SW480 (cell line): ENCODE results near the gene GRID2.
"Not testable (repeated sequence)": the region's sequence is repeated elsewhere in the genome, so short reads cannot be mapped to it uniquely, and the experiment has no call there.

ENCODE experiments used
- DNase-seq: peaks from one replicate; pipeline ENCODE4 v3.0.0-alpha.2; 2016; ENCODE audit warnings: low spot score

Gene GRID2

DNA sequence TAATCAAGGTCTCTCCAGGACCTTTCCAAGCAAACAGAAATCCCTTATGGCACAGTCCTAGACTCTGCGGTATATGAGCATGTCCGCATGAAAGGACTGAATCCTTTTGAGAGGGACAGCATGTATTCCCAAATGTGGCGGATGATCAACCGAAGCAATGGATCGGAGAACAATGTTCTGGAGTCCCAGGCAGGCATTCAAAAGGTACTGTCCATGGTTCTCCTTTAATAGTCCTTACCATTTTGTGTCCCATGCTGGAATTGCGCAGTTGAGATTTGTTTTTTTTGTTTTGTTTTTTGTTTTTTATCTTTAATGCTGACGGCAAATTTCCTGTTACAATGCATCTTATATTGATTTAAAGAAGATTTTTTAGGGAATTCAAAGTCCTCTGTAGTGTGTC lies 1211.4 kb downstream of the GRID2 start:
- DNase-seq: no peak

GRCh38 chr4:93529692-93530372 lies 1226.1 kb downstream of the GRID2 start:
- DNase-seq: no peak

DNA sequence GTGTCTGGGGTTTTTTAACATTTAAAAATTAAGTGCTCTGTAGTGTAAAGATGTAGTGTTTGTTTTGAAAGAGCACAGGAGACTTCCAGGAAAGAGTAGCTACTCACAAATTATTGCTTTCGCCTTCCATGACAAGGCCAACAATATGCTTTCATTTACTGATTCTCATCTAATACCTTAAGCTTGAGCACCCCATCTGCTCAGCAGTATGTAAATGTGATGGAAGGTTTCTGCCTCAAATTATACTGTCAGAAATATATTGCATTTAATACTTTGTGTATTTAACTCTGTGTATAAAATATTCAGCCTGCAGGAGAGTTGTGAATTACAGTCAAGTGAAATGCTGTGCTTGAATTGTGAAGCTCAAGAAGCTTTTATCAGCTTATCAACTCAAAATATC lies 1228.5 kb downstream of the GRID2 start:
- no peak for DNase-seq

DNA sequence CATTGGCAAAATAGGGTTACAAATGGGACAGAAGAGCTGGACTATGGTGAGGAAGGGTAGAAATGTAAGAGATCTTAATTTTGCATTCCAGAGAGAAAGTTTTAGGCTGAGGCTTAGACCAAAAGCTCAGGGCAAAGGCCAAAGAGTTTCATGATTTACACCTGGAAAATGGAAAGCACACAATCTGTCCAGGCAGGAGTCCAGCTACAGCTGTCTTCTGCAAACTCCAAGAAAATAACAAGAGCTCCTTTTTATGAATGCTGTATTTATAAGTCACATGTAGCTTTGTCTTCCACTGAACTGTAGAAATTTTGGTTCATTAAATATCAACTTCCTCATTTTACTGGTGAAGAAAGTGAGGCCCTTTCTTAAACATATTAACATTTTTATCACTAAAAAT lies 1236.8 kb downstream of the GRID2 start:
- no peak for DNase-seq

DNA sequence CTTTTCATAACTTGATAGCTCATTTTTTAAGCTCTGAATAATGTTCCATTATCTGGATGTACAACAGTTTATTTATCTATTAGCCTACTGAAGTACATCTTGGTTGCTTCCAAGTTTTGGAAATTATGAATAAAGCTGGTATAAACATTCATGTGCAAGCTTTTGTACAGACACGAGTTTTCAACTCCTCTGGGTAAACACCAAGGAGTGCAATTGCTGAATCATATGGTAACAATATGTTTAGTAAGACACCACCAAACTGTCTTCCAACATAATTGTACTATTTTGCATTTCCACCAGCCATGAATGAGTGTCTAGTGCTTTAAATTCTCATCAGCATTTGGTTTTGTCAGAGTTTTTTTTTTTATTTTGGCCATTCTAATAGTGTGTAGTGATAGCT lies 1258.1 kb downstream of the GRID2 start:
- DNase-seq: no peak

DNA sequence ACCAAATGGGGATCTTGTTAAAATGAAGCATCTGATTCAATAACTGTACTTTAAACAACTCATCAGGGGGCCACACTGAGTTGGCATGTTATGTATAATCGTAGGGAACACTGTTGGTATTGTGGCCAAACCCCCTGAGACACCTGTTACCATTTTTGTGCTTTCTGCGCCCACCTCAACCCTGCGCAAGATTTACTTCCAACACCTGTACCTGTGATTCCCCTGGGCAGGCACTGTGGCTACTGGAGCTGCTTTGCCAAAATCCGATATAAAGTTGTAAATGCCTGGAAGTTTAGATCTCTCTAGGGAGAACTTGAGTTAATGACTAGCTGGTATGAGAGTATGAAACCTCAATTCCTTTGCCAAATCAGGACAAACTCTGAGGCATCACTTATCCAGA lies 1265.0 kb downstream of the GRID2 start:
- DNase-seq: no peak

DNA sequence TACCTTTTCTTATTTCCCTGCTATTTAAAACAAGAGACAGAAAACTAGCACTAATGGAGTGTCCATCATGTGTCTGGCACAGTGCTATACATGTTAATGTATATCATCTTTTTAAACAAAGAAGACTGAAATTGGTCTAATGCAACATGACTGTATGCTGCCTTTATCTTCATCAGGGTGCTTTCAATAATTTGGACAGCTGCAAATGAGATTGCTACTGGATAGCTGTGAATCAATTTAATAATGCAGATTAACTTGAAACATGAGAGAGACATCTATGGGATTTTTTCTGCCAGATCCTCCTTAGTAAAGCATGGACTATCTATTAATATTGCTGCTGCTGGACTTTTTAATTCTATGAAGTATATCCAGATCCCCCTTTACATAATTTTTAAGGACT lies 1269.5 kb downstream of the GRID2 start:
- no peak for DNase-seq

- no peak for DNase-seq
Measured at GRCh38 chr4:93578942-93579341, 1275.2 kb downstream of the GRID2 start.

- DNase-seq: no peak
Measured at GRCh38 chr4:93605163-93605562, 1301.4 kb downstream of the GRID2 start.

DNA sequence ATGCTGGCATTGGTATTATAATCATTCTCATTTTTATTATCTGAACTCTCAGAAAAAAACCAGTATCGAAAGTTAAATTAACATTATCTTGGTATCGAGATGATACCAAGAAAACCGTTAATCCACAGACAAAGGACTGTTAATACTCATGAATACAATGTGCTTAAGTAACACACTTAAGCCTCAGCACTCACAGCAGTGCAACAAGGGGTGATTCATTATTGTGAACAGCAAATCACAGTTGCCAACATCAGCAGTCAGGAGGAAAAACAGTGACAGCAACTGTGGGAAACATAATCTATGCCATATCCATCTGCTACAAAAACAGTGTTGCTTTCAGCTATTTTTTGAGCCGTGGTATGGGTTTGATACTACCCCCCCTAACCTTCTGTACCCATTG lies 1313.8 kb downstream of the GRID2 start:
- DNase-seq: no peak

DNA sequence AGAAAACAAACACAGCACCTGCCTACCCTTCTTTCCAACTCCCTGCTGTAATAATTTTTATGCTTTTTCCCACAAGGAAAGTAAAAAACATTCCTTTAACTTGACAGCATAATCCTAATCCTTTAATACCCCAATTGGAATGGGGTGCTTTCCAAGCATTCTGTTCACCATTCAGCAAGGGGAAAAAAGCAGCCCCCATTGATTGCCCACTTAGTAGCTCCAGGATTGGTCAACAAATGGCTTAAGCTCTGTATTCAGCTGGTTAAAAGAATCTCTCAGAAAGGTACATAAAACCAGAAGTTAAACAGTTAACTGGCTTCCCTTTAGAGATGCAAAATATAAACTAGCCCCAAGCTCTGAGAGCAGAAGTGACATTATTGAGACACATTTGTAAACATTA lies 1330.0 kb downstream of the GRID2 start:
- DNase-seq: no peak

GRCh38 chr4:93635943-93636342 lies 1332.2 kb downstream of the GRID2 start:
- DNase-seq: no peak

DNA sequence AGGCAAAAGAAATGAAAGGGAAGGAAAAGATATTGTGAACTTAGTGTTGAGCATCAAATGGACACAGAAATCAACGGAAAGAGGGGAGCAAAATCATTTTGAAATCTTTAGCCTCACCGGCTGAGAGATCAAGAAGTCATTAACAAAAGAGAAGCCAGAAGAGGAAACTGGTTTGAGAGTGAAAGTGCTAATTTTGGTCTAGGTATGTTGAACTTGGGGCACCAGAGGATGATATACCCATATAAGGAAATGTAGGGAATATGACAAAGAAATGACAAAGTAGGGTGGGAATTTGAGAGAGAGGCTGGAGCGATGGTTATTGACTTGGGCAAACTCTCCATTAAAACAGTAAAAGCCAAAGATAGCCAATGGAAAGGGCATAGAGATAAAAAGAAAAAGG lies 1341.4 kb downstream of the GRID2 start:
- no peak for DNase-seq

DNA sequence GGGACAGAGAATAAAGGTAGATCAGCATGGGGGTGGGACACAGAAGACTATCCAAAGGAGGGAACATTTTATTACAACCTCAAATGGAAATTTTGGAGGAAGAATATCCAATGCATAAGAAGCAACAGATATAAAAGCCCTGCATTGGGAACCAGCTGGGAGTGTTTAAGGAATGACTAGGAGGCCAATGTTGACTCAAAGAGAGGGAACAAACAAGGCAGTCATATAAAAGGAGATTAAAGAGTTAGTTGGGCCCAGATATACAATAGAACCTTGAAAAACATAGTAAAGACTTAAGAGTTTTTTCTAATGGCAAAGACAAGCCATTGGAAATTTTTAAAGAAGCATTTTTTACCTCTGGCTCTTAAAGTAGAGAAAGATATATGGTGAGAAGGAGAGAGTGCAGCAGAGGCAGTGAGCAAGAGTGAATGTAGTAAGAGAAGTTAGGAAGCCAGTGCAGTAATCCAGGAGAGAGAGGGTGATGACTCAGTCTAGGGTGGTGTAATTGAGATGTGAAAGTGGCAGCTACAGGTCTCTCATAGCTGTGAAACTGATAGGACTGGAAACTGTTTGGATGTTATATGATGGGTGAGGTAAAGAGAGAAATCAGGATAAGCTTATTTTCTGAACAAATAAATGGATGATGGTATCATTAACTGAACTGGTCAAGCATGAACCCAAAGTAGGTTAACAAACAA lies 1342.6 kb downstream of the GRID2 start:
- no peak for DNase-seq

- no peak for DNase-seq
Measured at GRCh38 chr4:93648258-93648657, 1344.5 kb downstream of the GRID2 start.

- DNase-seq: no peak
Measured at GRCh38 chr4:93649828-93650227, 1346.1 kb downstream of the GRID2 start.

DNA sequence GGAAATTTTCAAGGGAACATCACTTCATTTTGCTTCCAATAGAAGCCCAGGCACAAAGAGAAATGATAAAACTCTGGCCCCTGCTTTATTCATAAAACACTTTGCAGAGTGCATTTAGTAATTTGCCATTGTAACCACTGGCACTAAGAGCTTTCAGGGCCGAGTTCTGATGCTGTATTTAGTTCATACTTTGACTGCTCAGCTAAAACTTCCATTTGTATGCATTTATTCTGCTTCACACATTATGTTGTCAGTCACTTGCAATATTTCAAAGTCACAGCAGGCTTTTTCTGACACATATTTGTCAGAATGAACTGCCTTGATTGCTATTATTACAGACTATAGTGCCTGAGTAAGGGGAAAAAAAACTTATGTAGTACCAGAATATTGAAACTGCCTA lies 1350.4 kb downstream of the GRID2 start:
- DNase-seq: no peak

GRCh38 chr4:93657527-93657926 lies 1353.8 kb downstream of the GRID2 start:
- no peak for DNase-seq

- DNase-seq: no peak
Measured at GRCh38 chr4:93658443-93658842, 1354.7 kb downstream of the GRID2 start.

DNA sequence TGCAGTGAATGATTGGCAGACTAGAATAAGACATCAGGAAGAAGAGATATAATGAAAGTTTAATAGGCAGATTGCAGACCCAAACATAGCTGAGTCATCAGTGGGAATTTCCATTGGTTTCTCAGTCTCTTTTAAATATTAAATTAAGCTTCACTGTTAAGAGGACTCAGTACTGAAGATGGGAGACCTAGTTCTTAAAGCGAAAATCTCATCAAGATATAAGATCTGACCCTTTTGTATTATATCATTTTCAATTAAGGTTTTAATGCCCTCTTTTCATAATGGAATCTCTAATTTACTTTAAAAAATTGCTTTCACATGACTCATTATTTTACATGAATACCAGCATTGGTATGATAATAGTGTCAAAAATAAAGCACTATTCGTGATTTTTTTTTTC lies 1355.9 kb downstream of the GRID2 start:
- no peak for DNase-seq

DNA sequence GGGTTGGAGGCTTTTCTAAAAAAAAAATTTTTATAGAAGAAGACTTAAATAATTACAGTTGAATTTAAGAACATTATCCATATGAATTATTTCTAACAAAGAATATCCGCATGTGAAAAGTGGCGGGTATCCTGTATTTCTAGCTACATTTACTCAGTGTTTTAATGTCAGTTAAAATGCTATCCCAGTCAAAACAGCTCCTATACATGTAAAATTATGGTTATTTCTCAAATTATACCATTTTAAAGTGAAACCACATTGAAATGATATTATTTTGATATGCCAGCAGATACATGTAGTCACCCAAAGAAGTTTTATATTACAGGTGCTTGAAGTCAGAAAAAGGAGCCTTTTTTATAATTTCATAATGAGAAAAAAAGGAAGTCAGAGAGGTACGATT lies 1356.3 kb downstream of the GRID2 start:
- no peak for DNase-seq

- no peak for DNase-seq
Measured at GRCh38 chr4:93670434-93670833, 1366.7 kb downstream of the GRID2 start.

DNA sequence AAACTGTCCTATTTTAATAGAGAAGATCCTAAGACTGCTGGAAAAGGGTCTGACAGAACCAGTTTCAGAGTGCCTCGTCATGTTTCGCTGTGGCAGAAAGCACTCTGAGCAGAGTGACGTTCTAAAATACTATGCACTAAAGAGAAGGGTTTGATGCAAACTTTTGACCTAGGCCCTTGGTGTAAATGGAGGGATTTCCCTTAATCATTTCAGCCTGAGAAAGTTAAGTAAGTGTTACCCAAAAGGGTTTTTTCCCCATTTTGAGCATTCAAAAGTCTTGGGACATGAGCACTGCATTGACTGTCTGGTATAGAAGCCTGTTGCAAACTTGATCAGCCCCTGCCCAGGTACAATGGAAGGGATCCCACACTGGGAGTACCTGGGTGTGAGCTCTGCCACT lies 1367.3 kb downstream of the GRID2 start:
- no peak for DNase-seq

DNA sequence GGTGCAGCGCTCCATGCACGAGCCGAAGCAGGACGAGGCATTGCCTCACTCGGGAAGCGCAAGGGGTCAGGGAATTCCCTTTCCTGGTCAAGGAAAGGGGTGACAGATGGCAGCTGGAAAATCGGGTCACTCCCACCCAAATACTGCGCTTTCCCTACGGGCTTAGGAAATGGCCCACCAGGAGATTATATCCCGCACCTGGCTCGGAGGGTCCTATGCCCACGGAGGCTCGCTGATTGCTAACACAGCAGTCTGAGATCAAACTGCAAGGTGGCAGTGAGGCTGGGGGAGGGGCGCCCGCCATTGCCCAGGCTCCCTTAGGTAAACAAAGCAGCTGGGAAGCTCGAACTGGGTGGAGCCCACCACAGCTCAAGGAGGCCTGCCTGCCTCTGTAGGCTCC lies 1373.2 kb downstream of the GRID2 start:
- DNase-seq: not testable (repeated sequence)
